GM18498 (cell line): ENCODE data around the gene HAND1.

Experiments used
- ATAC-seq: cut with Tn5 transposase; IDR thresholded peaks from one replicate; pipeline ENCODE4 v1.9.1; 2021; ENCODE audit warnings: mild to moderate bottlenecking, moderate library complexity; ENCODE audit not compliant: unreplicated experiment

Gene HAND1

GRCh38 chr5:154506049-154506715 lies 28.2 kb upstream of the HAND1 start:
- ATAC-seq: no peak

DNA sequence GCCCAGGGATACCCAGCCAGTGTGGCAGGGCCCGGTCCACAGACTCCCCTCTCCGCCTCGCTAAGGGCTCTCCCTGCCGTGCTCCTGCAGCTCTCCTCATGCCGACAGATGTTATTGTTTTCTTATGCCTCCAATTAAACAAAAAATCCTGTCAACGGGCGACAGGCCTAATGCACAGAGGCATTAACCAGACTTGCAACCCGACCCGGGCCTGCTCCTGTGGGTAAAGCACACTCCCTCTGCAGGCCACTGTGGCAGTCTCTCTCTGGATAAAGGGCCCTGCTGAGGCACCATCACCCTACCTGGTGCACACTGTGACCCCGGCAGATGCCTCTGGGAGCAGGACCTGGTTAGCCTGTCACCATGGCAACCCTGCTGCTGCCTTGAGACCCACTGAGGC lies 27.5 kb upstream of the HAND1 start:
- ATAC-seq: no peak

GRCh38 chr5:154503698-154504039 lies 25.6 kb upstream of the HAND1 start:
- ATAC-seq: no peak

GRCh38 chr5:154502180-154502579 lies 24.2 kb upstream of the HAND1 start:
- no peak for ATAC-seq

- ATAC-seq: no peak
These were observed 23.5 kb upstream of the HAND1 start for GRCh38 chr5:154501566-154501965.

GRCh38 chr5:154498994-154499393 lies 21.0 kb upstream of the HAND1 start:
- no peak for ATAC-seq

DNA sequence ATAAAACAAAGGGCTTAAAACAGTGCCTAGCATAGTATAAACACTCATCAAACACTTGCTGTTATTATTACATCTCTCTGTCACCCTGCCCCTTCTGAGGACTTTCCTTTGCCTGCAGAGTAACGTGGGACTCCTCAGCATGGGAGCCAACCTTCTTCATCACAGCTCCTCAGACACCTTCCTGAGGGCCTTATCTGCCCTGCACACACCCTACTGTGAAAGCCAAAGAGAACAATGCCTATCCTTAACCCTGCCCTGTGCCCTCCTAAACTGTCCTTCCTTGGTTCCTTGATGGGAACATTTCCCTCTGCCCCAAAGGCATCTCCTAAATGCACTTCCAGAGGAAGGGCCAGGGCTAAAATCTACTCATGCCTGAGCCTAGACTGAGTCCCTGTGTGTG lies 20.6 kb upstream of the HAND1 start:
- no peak for ATAC-seq

GRCh38 chr5:154494036-154494435 lies 16.0 kb upstream of the HAND1 start:
- no peak for ATAC-seq

- ATAC-seq: no peak
These were observed 15.2 kb upstream of the HAND1 start for GRCh38 chr5:154493274-154493673.

DNA sequence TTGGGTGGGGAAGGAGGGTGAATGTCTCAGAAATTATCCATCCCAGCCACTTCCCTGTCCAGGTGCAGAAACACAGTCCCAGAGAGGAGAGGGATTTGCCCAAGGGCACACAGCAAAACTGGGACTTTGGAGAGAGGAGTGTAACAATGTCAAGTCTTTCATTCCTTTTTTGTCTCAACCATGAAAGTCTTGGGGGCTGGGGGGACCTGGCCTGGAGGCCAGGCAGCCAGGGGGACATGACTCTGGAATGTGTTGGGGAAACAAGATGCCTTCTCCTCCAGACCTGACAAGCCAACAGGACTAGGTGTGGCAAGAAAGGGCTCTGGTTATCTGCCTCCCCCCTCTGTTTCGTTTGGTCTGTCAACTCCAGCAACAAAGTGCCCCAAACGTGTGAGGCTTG lies 13.9 kb upstream of the HAND1 start:
- ATAC-seq: no peak

DNA sequence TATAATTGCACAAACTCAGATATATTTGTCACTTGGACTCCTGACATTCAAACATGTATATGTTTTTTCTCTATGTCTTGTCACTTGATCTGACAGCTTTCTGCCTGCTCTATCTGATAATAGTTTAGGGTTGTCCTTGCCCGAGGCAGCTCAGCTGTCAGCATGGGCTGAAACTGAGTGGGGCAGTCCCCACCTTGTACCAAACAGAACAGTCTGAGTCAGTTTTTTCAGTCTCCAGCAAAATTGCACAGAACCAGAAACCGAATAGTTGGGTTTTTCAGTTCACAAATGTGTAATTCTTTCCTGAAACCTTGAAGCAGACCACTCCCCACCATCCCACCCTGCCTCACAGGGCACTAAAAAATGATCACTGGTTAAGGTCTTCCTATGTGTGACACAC lies 9.5 kb upstream of the HAND1 start:
- ATAC-seq: peak; percentile 98

DNA sequence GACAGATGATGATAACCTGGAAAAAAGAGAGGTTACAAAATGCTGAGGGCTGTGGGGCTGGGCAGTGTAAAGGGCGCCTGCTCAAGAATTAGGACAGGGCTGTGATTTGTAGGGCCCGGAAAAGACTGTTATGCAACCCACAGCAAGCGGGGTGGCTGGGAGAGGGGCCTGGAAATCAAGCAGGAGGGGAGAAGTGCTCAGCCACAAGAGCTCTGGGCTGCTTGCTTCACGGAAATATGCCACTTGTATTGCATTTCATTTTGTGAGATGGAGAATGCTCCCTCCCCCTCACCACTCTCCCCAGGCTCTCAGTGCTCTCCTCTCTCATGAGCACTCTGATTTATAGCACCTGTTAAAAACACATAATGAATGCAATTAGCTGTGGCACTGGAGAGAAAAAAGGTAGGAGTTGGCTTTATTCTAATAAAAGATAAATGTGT lies 8.4 kb upstream of the HAND1 start:
- ATAC-seq: no peak

DNA sequence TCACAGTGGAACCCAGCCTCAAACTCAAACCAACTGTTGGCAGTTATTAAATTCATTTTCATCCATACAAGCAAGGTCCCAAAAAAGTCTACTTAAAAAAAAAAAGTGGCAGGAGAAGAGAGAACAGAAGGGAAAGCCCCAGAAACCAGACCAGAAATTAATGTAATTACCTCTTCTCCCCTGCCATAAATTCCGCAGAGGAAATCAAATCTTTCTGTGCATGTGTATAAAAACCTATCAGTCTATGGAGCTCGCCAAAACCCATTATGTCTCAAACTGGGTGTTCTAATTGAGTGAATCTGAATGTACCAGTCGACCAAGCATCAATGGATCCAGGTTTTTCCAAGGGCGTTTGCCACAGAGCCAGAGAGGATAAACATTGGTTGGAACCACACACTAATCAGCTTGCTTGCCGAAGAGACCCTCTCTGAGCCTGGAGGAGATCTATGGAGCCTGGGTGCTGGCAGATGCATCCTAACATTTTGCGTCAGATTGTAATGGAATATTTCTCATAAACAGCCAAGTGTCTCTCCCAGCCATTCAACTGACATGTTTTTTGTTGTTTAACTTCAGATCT lies 7.9 kb upstream of the HAND1 start:
- ATAC-seq: no peak

DNA sequence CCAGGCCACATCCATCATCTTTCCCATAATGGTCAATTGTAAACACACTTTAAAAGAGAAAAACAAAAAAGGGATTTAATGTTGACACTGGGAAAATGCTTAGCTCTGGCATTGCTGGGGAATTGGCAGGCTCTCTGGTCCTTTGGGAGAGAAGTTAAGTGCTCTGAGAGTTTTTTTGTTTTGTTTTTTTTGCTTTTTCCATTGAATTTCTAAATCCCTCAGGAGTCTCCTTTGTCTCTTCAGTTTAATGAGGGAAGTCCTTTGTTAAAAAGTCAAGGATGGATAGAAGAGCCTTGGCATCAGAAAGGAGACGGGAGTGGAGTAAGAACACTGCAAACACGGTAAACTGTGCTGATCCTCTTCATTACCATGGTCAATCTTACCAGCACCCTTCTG lies 7.1 kb upstream of the HAND1 start:
- no peak for ATAC-seq

GRCh38 chr5:154484393-154485095 lies 6.5 kb upstream of the HAND1 start:
- no peak for ATAC-seq

- ATAC-seq: no peak
These were observed 5.8 kb upstream of the HAND1 start for GRCh38 chr5:154483654-154484392.

DNA sequence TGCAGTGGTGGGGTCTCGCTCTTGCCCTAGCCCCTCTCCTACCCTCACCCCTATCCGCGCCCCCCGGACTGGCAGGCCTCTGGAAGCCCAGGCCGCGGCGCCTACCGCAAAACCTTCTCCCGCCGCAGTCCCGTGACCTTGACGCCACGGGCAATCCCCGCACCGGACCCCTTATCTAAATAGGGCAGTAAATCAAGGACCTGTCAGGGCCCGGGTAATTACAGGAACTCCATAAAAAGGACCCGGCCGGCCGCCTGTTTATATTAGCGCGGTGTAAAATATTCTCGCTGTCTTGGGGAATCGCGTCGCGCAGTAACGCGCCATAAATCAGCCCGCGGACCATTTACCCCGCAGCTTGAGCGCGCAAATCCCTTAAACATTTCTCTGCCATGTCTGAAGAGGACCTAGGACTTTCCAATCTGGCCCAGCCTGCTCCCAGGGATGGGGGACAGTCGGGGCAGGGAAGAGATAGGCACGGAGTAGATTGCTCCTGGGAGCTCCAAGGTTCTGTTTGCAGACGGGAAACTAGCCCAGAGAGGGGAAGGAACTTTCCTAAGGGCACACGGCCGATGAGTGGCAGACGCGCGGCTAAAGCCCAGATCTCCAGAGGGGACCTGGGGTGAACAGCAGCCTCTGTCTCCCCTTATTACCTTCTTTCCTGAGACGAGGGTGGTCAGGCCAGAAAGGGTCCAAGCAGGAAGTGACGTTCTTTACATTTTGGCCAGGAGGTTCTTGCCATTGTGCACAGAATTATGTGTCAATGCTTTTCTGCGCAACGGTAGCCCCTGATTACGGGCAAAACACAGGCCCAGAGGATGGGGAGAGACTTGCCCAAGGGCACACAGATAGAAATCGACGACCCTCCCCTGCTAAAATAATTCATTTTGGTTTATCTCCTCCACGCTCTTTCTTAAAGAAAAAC lies 4.8 kb upstream of the HAND1 start:
- ATAC-seq: no peak

GRCh38 chr5:154481584-154482381 lies 3.8 kb upstream of the HAND1 start:
- no peak for ATAC-seq

DNA sequence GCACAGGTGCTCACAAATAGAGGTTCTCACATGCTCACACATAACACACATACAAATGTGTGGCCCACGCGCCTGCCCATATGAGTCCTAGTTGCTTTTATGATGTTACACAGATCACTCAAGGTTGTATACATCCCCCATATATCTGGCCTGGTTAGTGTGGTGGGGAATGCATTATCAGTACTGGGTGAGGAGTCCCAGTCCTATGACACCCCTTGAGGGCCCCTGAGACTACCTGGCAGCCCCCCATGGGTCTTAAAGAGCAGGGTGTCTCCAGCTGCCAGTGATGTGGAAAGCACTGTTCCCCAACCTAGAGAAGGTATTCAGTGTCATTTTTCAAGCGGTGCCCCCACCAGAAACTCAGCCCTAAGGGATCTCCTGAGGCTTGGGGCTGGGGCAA lies 2.8 kb upstream of the HAND1 start:
- no peak for ATAC-seq
